Endothelial cell of umbilical vein (primary cell): ENCODE results near the gene SMC1B. TPM values are rescaled to one million over a fixed set of nuclear protein-coding genes. Genes with fewer than 3 reads are reported as not detected.

ENCODE experiments used
- BruUV-seq: library from RNA; stranded (reverse); fragments of 400-500 nt; replicated peaks from 2 replicates; lab custom pipeline; 2021; lab: Mats Ljungman, UMichigan
- CTCF ChIA-PET: fragments of 300-600, 350-600 bp; sonication (Branson Sonifier 250); formaldehyde crosslinking; loops from one replicate; lab custom pipeline; 2021; ENCODE audit warnings: antibody characterized with exemption, inconsistent platforms; lab: Charles Lee
- POLR2A ChIA-PET: fragments of 300-600, 350-600 bp; sonication (Branson Sonifier 250); formaldehyde crosslinking; loops from one replicate; lab custom pipeline; 2021; ENCODE audit warnings: antibody characterized with exemption, inconsistent platforms; lab: Charles Lee
- DNase-seq: peaks from one replicate; pipeline ENCODE4 v3.0.0-alpha.2; 2011; ENCODE audit warnings: low read depth, low spot score
- FAIRE-seq: peaks from 2 replicates; lab custom pipeline; 2011; peaks lifted over from hg19 to GRCh38; lab: Jason Lieb, UNC
- H2AFZ ChIP-seq: 2 replicates; pipeline ENCODE4 v1.6.0; 2012; ENCODE audit warnings: low read depth, low read length, control low read depth, inconsistent platforms
- H3K27ac ChIP-seq: 2 replicates; pipeline ENCODE4 v1.5.1; 2011; ENCODE audit warnings: low read depth, mild to moderate bottlenecking, control low read depth, low read length, moderate library complexity; ENCODE audit not compliant: insufficient read depth
- H3K27me3 ChIP-seq, 2 experiments: 2 replicates each; pipeline versions ENCODE4 v1.6.0 to v1.6.1; 2011; ENCODE audit warnings: low read length in 2 of 2, mixed read lengths in 1 of 2; ENCODE audit not compliant: control insufficient read depth in 2 of 2, insufficient read depth in 2 of 2
- H3K36me3 ChIP-seq, 2 experiments: 2 replicates in 1 of 2; 3 replicates in 1 of 2; pipeline ENCODE4 v1.5.1; 2011; ENCODE audit warnings: low read length in 2 of 2, mild to moderate bottlenecking in 1 of 2, moderate library complexity in 1 of 2; ENCODE audit not compliant: control insufficient read depth in 2 of 2, insufficient read depth in 2 of 2; ENCODE audit errors: extremely low read depth in 1 of 2
- H3K4me1 ChIP-seq: 3 replicates; pipeline ENCODE4 v1.5.1; 2011; ENCODE audit warnings: mild to moderate bottlenecking, low read length; ENCODE audit not compliant: control insufficient read depth, insufficient read depth; ENCODE audit errors: extremely low read depth
- H3K4me2 ChIP-seq: 2 replicates; pipeline ENCODE4 v1.6.1; 2011; ENCODE audit warnings: low read length, control low read depth, mixed read lengths; ENCODE audit not compliant: insufficient read depth
- H3K4me3 ChIP-seq, 3 experiments: fragments of 200-600 bp in 1 of 3; sonication (generic), shearing (Covaris generic) in 1 of 3; replicated peaks in 1 of 3; 2 replicates each; pipeline ENCODE4 v1.5.1; 2011 to 2016; ENCODE audit warnings: control low read depth in 3 of 3, low read length in 3 of 3, mild to moderate bottlenecking in 2 of 3, inconsistent platforms in 1 of 3, low read depth in 1 of 3, moderate library complexity in 1 of 3; ENCODE audit not compliant: insufficient read depth in 1 of 3
- H3K79me2 ChIP-seq: 2 replicates; pipeline ENCODE4 v1.6.0; 2012; ENCODE audit warnings: low read length, inconsistent platforms; ENCODE audit not compliant: control insufficient read depth, insufficient read depth
- H3K9ac ChIP-seq: replicated peaks from 2 replicates; pipeline ENCODE3; 2011; ENCODE audit warnings: low read length, control low read depth; ENCODE audit not compliant: insufficient read depth; ENCODE audit errors: extremely low read depth
- H3K9me1 ChIP-seq: replicated peaks from 3 replicates; pipeline ENCODE4 v1.6.0; 2011; ENCODE audit warnings: mild to moderate bottlenecking, low read length; ENCODE audit not compliant: control insufficient read depth, insufficient read depth; ENCODE audit errors: extremely low read depth
- H3K9me3 ChIP-seq: replicated peaks from 2 replicates; pipeline ENCODE4 v1.5.1; 2012; ENCODE audit warnings: low read length, inconsistent platforms; ENCODE audit not compliant: control insufficient read depth, insufficient read depth
- H4K20me1 ChIP-seq: replicated peaks from 2 replicates; pipeline ENCODE3; 2011; ENCODE audit warnings: mild to moderate bottlenecking, low read length; ENCODE audit not compliant: control insufficient read depth, insufficient read depth; ENCODE audit errors: extremely low read depth
- CTCF ChIP-seq, 2 donors: IDR thresholded peaks; 1 replicate in 1 of 2; 2 replicates in 1 of 2; pipeline ENCODE4 v1.5.1; 2011; ENCODE audit warnings: low read length in 2 of 2, mild to moderate bottlenecking in 2 of 2, moderate library complexity in 2 of 2, control low read depth in 1 of 2, inconsistent platforms in 1 of 2, low read depth in 1 of 2; ENCODE audit not compliant: insufficient read depth in 1 of 2; ENCODE audit errors: extremely low read depth in 1 of 2
- EZH2 ChIP-seq: IDR thresholded peaks from 2 replicates; pipeline ENCODE4 v1.6.1; 2012; ENCODE audit warnings: borderline replicate concordance, low read depth, mild to moderate bottlenecking, moderate library complexity, low read length, inconsistent platforms; ENCODE audit not compliant: severe bottlenecking
- FOS ChIP-seq: IDR thresholded peaks from 2 replicates; pipeline ENCODE4 v1.6.1; 2011; ENCODE audit warnings: mild to moderate bottlenecking, low read length, moderate library complexity, borderline replicate concordance; ENCODE audit not compliant: insufficient read depth
- GATA2 ChIP-seq: IDR thresholded peaks from 2 replicates; pipeline ENCODE4 v1.7.0; 2011; ENCODE audit warnings: low read depth, mild to moderate bottlenecking, moderate library complexity, mixed read lengths, low read length; ENCODE audit not compliant: insufficient read length, insufficient read depth
- JUN ChIP-seq: IDR thresholded peaks from 2 replicates; pipeline ENCODE4 v1.6.1; 2011; ENCODE audit warnings: borderline replicate concordance, low read depth; ENCODE audit not compliant: insufficient read length, insufficient read depth
- MAX ChIP-seq: IDR thresholded peaks from 2 replicates; pipeline ENCODE4 v1.6.1; 2011; ENCODE audit not compliant: insufficient read depth, insufficient read length
- MYC ChIP-seq: IDR thresholded peaks from one replicate; pipeline ENCODE4 v1.6.1; 2011; ENCODE audit warnings: mild to moderate bottlenecking, low read depth, low read length
- POLR2A ChIP-seq: IDR thresholded peaks from 2 replicates; pipeline ENCODE4 v1.6.1; 2012; ENCODE audit warnings: low read depth, mild to moderate bottlenecking, control low read depth, low read length
- POLR2AphosphoS5 ChIP-seq: IDR thresholded peaks from 2 replicates; pipeline ENCODE4 v1.6.1; 2012; ENCODE audit warnings: low read depth, mild to moderate bottlenecking, control low read depth, low read length, moderate library complexity; ENCODE audit not compliant: insufficient read depth
- dilution Hi-C: fragments of 300-500 bp; cut with MboI; formaldehyde crosslinking; loops from one replicate; pipeline ENCODE4 v1.15.0; 2019; ENCODE audit warnings: low sequenced_read_pairs; ENCODE audit not compliant: extremely low pct_ligation_motif_present
- intact Hi-C: fragments of 100-400 bp; cut with micrococcal nuclease; formaldehyde crosslinking; loops from one replicate; pipeline ENCODE4 v1.10.0; 2022
- polyA plus RNA-seq, 4 experiments: library from polyadenylated mRNA; depleted of rRNA in 3 of 4; stranded (reverse) in 3 of 4; unstranded in 1 of 4; fragments of >200 nt; gene quantifications; 2 replicates each; pipeline versions ENCODE4 v1.2.1 to v1.2.3, GENCODE V29; 2011 to 2012; ENCODE audit warnings: missing spikeins in 1 of 4
- total RNA-seq: library from RNA; stranded (reverse); gene quantifications from 2 replicates; pipeline ENCODE4 v1.2.3, GENCODE V29; 2021

Gene SMC1B
- total and polyA plus RNA-seq, 2 donors (not counting 3 experiments of a cell fraction or from before 2014, with no cell fraction given), result 0.07 TPM; not detected in 1

GRCh38 chr22:45310331-45310976, 102.9 kb downstream of the SMC1B start:
- Histone ChIP-seq H3K9me1 (no peaks in the 10 kb centered on the region), H4K20me1 (no peaks in the 10 kb centered on the region), H3K9ac (peak overlapping the region; percentile 83), H3K36me3 (no peaks in the 10 kb centered on the region), H3K4me3 (peak overlapping the region; percentile 74 to 98 (median 97)), H3K27ac (peak overlapping the region; percentile 66), H3K9me3 (no peaks in the 10 kb centered on the region), H3K4me2 (peak overlapping the region; percentile 61), H2AFZ (peak overlapping the region; percentile 76), H3K79me2 (peaks cover 40% of the 10 kb centered on the region), H3K27me3 (no peaks in the 10 kb centered on the region), H3K4me1 (peaks cover 24% of the 10 kb centered on the region)
- dilution Hi-C loops, result no loop called here
- POLR2A ChIA-PET, result no interaction called here
- DNase-seq, result peak; percentile 21
- intact Hi-C loops, result loop anchor here (10.0 kb wide), 1 partner anchor 1286 kb away; the partner anchor contains the start of gene PARVB
- TSS peak; percentile 51 for BruUV-seq
- FAIRE-seq, result no peak
- no peak for TF ChIP-seq POLR2A
- TF ChIP-seq MAX, result no peak
- no peak for TF ChIP-seq EZH2
- no peak for TF ChIP-seq MYC
- no peak for TF ChIP-seq JUN
- no peak for TF ChIP-seq GATA2
- TF ChIP-seq POLR2AphosphoS5, result no peak
- TF ChIP-seq CTCF (IDR thresholded peaks at IDR 0.05; ENCODE audit: extremely low read depth in 1 of 2, insufficient read depth in 1 of 2, low read depth in 1 of 2, low read length in 2 of 2), result no peak
- no peak for TF ChIP-seq FOS
- CTCF ChIA-PET, result interaction anchor here (1.0 kb wide), 1 partner anchor 104 kb away, joined by 3 read pairs; no protein-coding TSS in a partner anchor
